NCI-H446 (cell line): Measurements from ENCODE around the gene TXNRD1.
A peak's percentile ranks its signal among the peaks of the same experiment; 100 is the strongest.

Experiments used
- DNase-seq, 2 experiments: peaks; one replicate each; lab custom pipeline; 2025; lab: John Stamatoyannopoulos, UW

The TXNRD1 gene

GRCh38 chr12:104350211-104351056 lies 134.9 kb downstream of the TXNRD1 start:
- no peak for DNase-seq

DNA sequence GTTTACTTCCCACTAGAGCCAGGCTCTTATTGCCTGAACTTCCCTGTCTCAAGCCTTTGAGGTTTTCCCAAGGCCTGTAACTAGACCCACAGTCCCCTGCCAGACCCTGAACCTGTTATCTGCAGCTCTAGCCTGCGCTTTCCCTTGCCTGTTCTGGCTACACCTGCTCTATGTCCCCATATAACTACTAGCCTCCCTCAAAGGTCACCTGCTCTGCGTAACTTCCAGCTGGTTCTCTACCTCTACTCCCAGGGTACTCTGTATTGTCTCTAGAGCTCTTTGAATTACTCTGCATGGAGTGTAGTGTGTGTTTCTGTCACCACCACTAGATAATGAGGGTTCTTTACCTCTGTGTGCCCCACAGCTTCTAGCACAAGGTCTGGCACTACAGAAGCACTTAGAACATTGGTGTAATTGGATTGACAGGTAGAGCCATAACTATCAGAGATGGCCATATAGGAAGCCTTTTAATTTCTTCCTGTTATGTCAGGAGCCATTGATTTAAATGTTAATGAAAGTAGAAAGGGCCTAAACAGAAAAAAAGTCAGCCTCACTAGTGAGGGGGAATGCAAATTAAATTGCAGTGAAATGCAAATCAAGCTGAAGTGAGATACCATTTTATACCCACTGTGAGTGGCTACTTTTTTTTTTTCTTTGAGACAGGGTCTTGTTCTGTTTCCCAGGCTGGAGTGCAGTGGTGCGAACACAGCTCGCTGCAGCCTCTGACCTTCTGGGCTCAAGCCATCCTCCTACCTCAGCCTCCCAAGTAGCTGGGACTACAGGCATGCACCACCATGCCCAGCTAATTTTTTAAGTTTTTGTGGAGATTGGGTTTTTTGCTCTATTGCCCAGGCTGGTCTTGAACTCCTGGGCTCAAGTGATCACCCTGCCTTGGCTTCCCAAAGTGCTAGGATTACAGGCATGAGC lies 135.7 kb downstream of the TXNRD1 start:
- no peak for DNase-seq

DNA sequence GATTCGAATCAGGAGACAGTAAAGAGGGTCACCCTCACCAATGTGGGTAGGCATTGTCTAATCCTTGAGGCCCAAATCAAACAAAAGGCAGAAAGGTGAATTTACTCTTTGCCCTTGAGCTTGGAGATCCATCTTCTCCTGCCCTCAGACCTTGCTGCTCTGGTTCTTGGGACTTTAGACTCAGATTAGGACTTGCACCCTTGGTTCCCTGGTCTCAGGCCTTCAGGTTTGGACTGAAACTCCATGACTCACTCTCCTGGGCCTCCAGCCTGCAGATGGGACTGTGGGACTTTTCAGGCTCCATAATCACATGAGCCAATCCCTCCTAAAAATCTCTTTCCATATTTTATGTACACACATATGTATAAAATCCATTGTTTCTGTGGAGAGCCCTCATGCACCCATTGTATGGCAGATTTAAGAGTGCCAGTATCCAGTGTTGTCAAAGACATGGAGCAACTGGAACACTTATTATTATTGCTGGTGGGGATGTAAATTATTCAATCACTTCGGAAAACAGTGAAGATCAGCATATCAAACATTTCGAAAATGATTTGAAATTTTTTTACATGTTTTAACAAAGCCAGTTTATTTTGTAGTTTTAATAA lies 136.6 kb downstream of the TXNRD1 start:
- DNase-seq = peak in 1 of 2 experiments; percentile 17

DNA sequence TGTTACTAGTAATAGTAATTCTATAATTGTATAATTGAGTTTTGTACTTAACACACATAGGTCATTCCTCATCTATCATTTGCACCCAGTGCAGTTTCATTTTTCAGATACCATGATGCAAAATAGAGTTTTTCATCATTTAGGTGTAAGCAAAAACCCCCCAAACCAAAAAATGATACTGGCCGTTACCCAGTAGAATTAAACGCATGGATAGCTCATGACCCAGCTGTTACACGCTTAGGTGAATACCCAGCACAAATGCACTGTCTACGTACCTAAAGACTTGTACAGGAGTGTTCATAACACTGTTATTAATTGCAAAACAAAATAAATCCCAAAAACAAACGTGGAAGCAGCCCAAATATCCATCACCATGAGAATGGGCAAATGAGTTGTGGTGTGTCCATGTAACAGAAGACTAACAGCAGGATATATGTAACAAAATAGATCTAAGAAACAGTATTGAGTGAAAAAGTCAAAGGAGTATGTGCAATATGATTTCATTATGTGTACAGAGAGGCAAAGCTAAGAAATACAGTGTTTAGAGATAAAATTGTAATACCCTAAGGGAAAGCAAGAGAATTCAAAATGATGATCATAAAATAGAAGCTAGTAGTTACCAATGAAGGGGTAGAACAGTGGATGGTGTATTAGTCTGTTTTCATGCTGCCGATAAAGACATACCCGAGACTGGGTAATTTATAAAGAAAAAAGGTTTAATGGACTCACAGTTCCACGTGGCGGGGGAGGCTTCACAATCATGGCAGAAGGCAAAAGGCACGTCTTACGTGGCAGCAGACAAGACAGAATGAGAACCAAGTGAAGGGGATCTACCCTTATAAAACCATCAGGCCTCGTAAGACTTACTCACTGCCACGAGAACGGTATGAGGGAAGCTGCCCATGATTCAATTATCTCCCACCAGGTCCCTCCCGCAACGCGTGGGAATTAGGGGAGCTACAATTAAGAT lies 137.7 kb downstream of the TXNRD1 start:
- DNase-seq = no peak

DNA sequence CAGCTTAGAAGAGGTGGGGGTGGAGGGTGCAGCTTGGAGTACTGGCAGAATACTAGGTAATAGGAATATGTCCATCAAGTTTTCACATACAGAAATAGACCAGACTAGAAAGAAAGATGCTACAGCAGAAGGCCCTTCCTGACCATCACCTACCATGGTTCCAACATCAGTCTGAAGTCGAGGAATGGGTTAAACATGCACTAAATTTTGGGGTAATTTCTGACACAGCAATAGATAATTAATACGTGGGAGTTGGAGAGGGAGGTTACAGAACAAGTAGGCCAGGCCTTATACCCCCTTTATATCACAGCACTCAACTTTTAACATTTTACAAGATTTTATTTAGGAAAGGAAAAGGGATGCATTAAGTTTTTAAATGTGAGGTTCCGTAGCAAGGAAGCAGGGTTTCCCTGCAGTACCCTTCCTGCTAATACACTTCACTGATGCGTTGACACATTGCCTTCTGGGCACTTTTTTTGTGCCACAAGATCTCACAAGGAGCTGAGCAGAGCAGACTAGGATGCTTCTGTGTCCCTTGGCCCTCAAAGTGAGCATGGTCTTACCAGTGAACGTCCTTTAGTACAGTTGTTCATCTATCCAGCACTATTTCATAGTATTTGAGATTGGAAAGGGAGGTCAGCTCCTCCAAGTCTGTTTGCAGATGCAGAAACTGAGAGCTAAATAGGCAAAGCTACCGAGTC lies 138.7 kb downstream of the TXNRD1 start:
- no peak for DNase-seq

- no peak for DNase-seq
These were observed 139.4 kb downstream of the TXNRD1 start for GRCh38 chr12:104354868-104355570.

DNA sequence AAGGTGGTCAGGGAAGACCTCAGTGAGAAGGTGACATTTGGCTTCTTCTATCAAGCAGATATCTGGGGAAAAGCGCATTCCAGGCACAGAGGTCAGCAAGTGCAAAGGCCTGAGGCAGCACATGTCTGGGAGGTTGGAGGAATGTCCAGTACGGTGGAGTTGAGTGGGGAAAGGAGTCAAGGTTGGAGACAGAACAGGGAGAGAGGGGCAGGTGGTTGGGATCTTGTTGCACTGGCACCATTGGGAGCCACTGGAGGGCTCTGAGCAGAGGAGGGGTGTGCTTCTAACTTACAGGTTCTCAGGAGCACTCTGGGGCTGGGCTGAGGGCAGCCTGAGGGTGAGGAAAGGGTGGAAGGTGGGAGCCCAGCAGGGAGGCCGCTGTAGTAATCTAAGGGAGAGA lies 140.1 kb downstream of the TXNRD1 start:
- DNase-seq = no peak

- DNase-seq = no peak
These were observed 140.9 kb downstream of the TXNRD1 start for GRCh38 chr12:104356231-104357115.

DNA sequence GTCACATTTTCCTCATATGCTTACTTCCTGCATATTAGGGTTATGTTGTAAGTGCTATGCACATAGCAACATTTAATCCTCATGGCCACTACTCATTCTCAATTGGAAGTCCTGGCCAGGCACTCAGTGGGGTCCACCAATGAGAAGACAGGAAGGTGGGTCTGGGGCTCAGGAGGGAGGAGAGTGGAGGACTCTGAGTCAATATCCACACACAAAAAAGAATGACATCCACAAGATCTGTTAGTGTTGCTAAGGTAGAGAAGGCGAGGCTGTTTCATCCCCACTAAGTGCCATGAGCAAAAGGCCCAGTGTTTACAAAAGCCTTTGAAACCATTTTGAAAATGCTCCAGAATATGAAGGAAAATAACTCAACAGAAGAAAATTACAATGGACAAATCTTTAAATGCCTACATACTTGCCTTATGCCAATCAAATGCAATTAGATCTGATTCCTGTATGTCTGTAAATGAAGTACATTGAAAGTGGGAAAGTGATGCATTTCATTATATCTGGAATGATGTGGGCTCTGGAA lies 141.9 kb downstream of the TXNRD1 start:
- DNase-seq = no peak

DNA sequence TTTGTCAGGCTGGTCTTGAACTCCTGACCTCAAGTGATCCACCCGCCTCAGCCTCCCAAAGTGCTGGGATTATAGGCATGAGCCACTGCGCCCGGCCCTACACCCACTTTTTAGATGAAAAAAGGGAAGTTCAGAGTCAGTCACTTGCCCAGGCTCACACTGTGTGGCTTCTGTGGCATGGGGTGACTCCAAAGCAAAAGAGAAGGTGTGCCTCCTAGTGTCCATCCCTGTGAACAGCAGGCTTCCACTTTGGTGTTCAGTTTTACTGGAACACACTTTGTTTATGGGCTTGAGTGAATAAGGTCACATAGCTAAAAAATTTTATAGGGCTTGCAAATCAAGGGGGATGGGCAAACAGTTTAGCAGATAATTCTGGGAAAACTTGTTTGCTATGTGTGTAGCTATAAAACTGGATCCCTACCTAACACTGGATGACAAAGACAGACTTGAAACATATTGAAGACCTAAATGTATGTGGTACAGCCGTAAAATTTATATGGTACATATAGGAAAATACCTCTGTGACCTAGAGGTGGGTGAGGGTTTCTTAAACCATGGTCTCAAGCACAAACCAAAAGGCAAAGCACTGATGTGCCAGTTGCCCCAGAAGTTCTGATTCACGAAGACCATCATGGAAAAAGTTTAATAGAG lies 142.9 kb downstream of the TXNRD1 start:
- DNase-seq = peak in 1 of 2 experiments; percentile 56

DNA sequence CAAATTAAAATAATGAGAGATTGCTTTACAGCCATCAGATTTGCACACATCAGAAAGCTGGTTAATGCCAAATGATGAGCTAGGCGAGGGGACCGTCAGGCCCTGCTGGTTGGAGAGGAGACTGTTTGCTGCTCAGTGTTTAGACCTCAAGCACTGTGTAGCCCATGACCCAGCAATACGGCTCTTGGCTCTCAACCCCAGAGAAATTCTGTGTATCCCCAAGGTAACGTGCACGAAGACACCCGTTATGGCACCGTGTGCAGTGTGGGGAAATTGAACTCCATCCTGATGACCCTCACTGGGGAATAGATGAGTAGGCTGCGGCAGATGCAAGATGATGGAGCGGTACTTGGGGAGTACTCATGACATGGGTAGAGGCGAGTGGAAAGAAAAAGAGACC lies 143.6 kb downstream of the TXNRD1 start:
- no peak for DNase-seq

GRCh38 chr12:104360157-104360556 lies 144.6 kb downstream of the TXNRD1 start:
- no peak for DNase-seq

- DNase-seq = no peak
These were observed 145.6 kb downstream of the TXNRD1 start for GRCh38 chr12:104360983-104361707.

- no peak for DNase-seq
These were observed 150.4 kb downstream of the TXNRD1 start for GRCh38 chr12:104365921-104366410.

DNA sequence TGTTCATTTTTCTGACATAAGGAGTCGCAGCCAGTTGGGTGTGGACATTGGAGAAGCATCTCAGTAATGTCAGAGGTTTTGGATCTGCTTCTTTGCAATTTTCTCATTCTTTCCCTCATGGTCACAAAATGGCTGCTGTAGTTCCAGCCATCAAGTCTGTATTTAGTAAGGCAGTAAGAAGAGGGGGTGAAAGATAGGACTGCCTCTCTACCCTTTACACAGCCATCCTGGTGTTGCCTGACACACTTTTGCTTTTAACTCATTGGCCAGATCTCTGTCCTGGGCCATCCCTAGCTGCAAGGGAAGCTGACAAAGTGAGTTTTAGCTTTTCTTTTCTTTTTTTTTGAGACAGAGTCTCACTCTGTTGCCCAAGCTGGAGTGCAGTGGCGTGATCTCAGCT lies 154.1 kb downstream of the TXNRD1 start:
- DNase-seq = no peak

GRCh38 chr12:104371043-104371870 lies 155.7 kb downstream of the TXNRD1 start:
- no peak for DNase-seq
